Measurements from ENCODE around the gene SLC26A4.
A peak's percentile ranks its signal among the peaks of the same experiment; 100 is the strongest.

SLC26A4 gene

GRCh38 chr7:107697321-107698049 lies 36.9 kb downstream of the SLC26A4 start:
- FAIRE-seq: no peak

- FAIRE-seq: no peak
Observed at GRCh38 chr7:107700570-107700969, 39.9 kb downstream of the SLC26A4 start.

- FAIRE-seq: no peak
Observed at GRCh38 chr7:107701191-107701590, 40.6 kb downstream of the SLC26A4 start.

DNA sequence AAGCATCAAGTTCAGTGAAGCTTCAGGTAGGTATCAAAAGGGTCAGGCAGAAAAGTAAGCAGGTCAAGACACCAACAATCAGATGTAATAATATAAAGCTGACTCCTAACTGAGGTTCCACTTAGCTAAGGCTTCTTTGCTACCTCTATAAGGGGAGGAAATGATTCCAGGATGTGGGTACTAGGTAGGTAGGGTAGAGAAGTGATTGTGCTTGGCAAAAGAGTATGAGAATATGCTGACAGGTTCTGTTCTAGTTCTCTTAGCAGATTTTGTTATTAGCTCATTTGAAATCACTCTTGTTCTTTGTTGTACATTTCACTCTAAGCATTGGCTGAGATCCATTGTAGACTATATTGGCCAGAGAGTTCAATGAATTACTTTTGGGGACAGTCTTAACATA lies 42.6 kb downstream of the SLC26A4 start:
- FAIRE-seq: no peak

DNA sequence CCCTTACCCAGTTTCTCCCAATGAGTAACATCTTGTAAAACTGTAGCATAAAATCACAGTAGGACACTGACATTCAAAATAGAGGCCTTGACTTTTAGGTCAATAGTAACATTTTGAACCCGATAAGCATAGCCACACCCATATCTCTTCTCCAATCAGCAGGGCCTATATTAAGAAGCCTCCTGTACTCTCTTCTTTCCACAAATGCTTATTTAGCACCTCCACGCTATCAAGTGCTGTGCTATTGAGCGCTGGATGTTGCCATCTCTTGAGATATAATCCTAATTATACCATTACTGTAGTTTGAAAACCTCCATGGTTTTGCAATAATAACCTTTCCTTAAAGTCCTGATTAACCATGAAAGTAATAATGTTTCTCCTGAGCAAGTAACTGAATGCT lies 43.2 kb downstream of the SLC26A4 start:
- FAIRE-seq: no peak

DNA sequence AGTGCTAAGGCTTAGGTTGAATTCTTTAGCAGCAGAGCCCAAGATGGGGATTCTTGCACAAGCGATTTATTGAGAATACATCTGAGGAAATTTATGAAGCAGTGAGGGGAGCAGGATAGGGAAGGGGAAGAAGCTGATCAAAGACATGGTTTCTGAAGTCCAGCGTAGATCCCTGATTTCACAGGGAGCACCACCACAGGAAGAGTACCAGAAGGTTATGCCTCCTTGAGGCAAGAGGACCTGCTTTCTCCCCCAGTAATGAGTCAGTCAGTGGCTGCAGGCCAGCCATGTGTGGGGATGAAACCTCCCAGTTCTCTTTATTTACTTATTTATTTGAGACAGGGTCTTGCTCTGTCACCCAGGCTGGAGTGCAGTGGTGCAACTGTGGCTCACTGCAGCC lies 48.3 kb downstream of the SLC26A4 start:
- no peak for FAIRE-seq

GRCh38 chr7:107711301-107711700 lies 50.7 kb downstream of the SLC26A4 start:
- FAIRE-seq: no peak

- no peak for FAIRE-seq
Observed at GRCh38 chr7:107712025-107712424, 51.4 kb downstream of the SLC26A4 start.

DNA sequence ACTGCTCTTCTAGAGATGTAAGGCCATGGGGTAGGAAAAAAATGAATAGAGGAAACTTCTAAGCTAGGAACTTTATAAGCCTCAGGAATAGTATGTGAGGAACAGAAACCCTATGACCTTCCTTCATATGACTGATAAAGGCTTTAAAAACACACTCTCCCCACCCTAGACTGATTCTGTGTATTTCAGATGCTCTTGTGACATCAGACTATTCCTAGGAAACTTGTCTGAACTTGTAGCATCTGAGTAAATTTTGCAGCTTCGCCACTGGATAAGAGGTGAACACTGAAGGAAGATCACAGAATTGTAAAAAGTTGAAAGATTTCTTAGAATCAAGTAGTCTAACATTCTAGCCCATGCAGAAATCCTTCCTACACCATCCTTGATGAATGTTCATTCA lies 52.3 kb downstream of the SLC26A4 start:
- FAIRE-seq: no peak

GRCh38 chr7:107715531-107715930 lies 54.9 kb downstream of the SLC26A4 start:
- no peak for FAIRE-seq

GRCh38 chr7:107718456-107719193 lies 58.0 kb downstream of the SLC26A4 start:
- FAIRE-seq: no peak

- FAIRE-seq: no peak
Observed at GRCh38 chr7:107721286-107721685, 60.7 kb downstream of the SLC26A4 start.

DNA sequence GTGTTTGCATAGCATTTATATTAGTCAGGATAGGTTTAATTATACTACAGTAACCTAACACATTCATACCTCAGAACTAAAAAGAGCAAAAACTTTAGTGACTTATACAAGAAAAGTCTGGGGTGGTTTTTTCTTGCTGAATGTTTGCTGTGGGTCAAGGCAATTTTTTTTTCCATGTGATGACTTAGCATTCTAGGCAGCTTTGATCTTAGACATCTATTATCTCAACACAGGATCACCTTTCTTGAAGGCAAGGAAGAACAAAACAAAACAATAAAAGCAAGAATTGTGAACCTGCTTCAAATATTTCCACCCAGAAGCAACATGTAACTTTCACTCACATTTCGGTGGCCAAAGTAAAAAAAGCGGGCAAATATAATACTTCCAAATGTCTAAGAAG lies 62.6 kb downstream of the SLC26A4 start:
- no peak for FAIRE-seq

DNA sequence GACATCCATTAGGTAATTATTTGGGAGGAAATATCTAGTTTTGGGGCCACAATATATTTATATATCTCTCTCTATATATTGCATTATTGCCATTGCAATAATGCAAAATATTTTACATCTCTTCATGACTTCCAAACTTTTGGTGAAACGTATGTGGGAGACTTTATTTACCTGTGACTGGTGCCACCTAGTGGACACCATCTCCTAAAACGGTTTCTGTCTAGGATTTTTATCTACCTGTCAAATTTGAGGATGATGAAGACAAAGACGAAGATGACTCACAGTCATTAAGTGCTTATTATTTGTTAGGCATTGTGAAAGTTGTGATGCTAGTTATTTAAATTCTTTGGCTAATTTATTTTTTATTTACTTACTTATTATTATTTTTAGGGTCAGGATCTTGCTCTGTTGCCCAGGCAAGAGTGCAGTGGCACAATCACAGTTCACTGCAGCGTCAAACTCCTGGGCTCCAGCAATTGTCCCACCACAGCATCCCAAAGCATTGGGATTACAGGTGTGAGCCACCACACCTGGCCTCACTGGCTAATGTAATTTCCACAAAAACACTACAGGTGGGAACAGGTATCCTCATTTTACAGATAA lies 64.6 kb downstream of the SLC26A4 start:
- peak; percentile 86 for FAIRE-seq

DNA sequence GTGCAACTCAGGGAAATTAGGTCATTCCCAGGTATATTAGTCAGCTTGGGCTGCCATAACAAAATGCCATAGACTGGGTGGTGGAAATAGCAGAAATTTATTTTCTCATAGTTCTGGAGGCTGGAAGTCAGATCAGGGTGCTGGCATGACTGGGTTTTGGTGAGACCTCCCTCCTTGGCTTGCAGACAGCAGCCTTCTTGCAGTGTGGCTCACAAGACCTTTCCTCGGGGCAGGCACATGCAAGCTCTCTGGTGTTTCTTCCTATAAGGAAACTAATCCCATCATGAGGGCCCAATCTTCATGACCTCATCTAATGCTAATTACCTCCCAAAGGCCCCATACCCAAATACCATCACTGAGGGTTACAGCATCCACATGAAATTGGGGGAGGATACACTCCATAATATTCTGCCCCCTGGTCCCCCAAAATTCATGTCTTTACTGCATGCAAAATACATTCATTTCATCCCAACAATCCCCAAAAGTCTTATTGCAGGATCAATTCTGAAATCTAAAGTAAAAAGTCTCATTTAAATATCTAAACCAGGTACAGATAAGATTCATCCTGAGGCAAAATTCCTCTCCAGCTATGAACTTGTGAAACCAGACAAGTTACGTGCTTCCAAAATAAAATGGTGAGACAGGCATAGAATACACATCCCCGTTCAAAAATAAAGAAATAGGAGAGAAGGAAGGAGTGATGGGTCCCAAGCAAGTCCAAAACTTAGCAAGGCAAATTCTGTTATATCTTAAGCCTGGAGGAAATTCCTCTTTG lies 65.9 kb downstream of the SLC26A4 start:
- no peak for FAIRE-seq

GRCh38 chr7:107728276-107728675 lies 67.6 kb downstream of the SLC26A4 start:
- FAIRE-seq: no peak

DNA sequence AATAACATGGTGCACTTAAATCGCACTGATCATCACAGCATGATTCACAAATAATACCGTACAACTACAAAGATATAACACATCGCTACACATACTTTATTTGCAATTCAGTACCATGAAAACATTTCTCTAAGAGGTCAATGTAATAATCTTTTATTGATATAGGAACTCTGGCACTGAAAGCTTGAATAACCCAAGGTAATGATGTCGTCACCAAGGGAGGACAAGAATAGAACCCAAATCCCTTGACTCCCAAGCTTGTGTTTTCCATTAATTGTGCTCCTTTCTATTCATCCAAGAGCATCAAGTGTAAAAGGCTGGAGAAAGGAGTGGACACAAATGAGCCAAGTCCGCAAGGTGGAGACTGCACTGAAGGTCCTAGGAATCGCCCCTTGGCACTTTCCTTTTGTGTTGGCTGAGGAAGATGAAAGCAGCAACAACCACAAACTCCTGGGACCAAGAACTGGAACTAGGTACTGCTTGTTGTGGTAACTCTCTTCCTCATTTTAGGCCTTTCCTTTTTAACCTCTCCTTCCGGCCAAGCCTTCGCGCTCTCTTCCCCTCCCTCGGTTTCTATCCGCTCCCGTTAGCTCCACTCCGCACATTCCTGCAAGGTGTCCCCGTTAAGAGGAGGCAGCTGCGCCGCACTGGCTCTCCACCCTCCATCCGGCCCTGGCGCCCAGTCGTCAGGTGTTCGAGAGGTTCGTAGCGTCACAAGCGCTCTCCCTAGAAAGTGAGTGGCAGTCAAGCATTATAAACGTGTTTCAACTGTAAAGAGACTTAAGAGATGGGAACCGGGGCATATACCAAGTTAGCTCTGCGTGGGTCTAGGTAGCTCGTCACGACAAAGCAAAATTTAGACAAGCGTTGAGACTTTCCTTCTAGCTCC lies 82.3 kb downstream of the SLC26A4 start:
- FAIRE-seq: no peak

GRCh38 chr7:107743567-107744344 lies 83.1 kb downstream of the SLC26A4 start, which contains the start of gene CBLL1:
TSS of gene CBLL1 (plus strand) at chr7:107744142. CDS start at chr7:107744164, 22 bp downstream.
- no peak for FAIRE-seq

- FAIRE-seq: no peak
Observed at GRCh38 chr7:107744345-107744750, 83.7 kb downstream of the SLC26A4 start.

DNA sequence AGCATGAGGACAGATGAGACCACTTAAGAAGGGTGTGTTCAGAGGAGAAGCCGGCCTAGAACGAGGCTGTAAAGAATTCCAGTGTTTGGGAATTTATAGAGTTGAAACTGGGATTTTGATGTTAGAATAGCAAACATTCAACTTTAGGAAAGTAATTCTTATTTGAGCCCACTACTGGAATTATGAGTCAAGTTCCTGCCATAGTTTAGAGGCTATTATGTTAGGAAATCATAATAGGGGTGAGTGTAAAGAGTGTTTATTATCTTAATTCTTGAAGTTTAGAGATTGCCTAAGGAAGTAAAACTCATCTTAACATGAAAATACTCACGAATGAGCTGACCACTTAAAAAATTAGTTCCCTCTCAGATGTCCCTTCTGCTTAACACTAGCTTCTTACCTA lies 85.4 kb downstream of the SLC26A4 start:
- FAIRE-seq: no peak

- FAIRE-seq: no peak
Observed at GRCh38 chr7:107751113-107751512, 90.5 kb downstream of the SLC26A4 start.
